Mucosa of stomach (tissue), 1 donor: ENCODE measurements around the gene ULK1.
"Not testable (repeated sequence)": the region's sequence is repeated elsewhere in the genome, so short reads cannot be mapped to it uniquely, and the experiment has no call there.

Source experiments
- H3K27me3 ChIP-seq: one replicate; pipeline ENCODE4 v1.7.0; 2013; ENCODE audit warnings: mild to moderate bottlenecking, low read length; ENCODE audit not compliant: control insufficient read depth, insufficient read depth
- H3K36me3 ChIP-seq: one replicate; pipeline ENCODE4 v1.7.0; 2013; ENCODE audit warnings: low read length; ENCODE audit not compliant: control insufficient read depth, insufficient read depth
- H3K4me1 ChIP-seq: one replicate; pipeline ENCODE4 v1.7.0; 2013; ENCODE audit warnings: mild to moderate bottlenecking, low read length; ENCODE audit not compliant: control insufficient read depth, insufficient read depth
- H3K4me3 ChIP-seq: one replicate; pipeline ENCODE4 v1.7.0; 2013; ENCODE audit warnings: low read length
- H3K9ac ChIP-seq: one replicate; pipeline ENCODE4 v1.7.0; 2013; ENCODE audit warnings: mild to moderate bottlenecking, low read length, moderate library complexity
- H3K9me3 ChIP-seq: one replicate; pipeline ENCODE4 v1.7.0; 2013; ENCODE audit warnings: mild to moderate bottlenecking, low read length, moderate library complexity; ENCODE audit not compliant: control insufficient read depth
- donor health status: Pancreatic carcinoma.

ULK1 gene

GRCh38 chr12:131864469-131864868 is 30.0 kb upstream of the ULK1 start:
- Histone ChIP-seq H3K36me3 (no peaks in the 10 kb centered on the region), H3K27me3 (peaks cover 5% of the 10 kb centered on the region), H3K9me3 (no peaks in the 10 kb centered on the region), H3K4me3 (no peak overlapping the region), H3K9ac (no peak overlapping the region), H3K4me1 (peaks cover 14% of the 10 kb centered on the region)

- Histone ChIP-seq H3K36me3 (no peaks in the 10 kb centered on the region), H3K9me3 (no peaks in the 10 kb centered on the region), H3K4me1 (peaks cover 12% of the 10 kb centered on the region), H3K27me3 (peaks cover 5% of the 10 kb centered on the region), H3K9ac (no peak overlapping the region), H3K4me3 (no peak overlapping the region)
Measured at GRCh38 chr12:131865180-131865875, 29.1 kb upstream of the ULK1 start.

DNA sequence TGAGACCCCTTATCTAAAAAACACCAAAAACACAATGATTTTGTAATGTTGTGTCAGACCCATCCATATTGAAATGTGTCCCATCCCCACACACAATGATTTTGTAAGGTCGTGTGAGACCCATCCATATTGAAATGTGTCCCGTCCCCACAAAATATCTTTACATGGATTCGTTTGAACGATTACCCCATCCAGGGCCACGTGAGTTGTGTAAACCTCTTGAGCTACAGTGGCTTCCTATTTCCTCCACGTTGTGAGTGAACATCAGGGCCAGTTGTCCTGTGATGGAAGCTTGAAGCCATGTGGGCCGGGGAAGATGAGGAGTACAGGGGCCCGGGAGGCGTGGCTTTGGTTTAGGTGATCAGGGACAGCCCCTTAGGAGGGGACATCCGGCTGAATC is 27.0 kb upstream of the ULK1 start:
- H3K4me1 ChIP-seq = no peaks in the 10 kb centered on the region
- H3K36me3 ChIP-seq = no peaks in the 10 kb centered on the region
- H3K9me3 ChIP-seq = no peaks in the 10 kb centered on the region
- H3K4me3 ChIP-seq = no peak overlapping the region
- H3K27me3 ChIP-seq = no peaks in the 10 kb centered on the region
- no peak overlapping the region for H3K9ac ChIP-seq

GRCh38 chr12:131867891-131868675 is 26.3 kb upstream of the ULK1 start:
- Histone ChIP-seq H3K9me3 (no peaks in the 10 kb centered on the region), H3K4me1 (no peaks in the 10 kb centered on the region), H3K9ac (no peak overlapping the region), H3K4me3 (no peak overlapping the region), H3K36me3 (no peaks in the 10 kb centered on the region), H3K27me3 (no peaks in the 10 kb centered on the region)

- no peaks in the 10 kb centered on the region for H3K36me3 ChIP-seq
- no peak overlapping the region for H3K4me3 ChIP-seq
- H3K9me3 ChIP-seq = no peaks in the 10 kb centered on the region
- H3K9ac ChIP-seq = no peak overlapping the region
- H3K4me1 ChIP-seq = no peaks in the 10 kb centered on the region
- H3K27me3 ChIP-seq = no peaks in the 10 kb centered on the region
Measured at GRCh38 chr12:131869871-131870418, 24.5 kb upstream of the ULK1 start.

DNA sequence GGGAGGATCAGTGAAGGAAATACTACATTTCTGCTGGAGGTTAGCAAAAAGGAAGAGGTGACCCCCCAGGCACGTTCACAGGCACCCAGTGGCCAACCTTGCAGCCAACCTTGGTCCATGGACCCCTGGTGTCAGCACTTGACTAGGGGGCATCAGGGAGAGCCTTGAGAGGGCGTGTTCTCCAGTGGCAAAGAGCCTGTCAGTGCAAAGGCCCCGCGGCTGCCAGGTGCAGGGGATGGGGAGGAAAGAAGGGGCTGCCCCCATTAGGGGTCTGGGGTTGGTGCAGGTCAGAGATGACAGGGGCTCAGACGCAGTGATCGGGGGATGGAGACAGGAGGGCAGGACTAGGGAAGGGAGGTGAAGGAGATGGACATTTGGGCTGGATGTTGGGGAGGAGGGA is 22.7 kb upstream of the ULK1 start:
- H3K27me3 ChIP-seq = no peaks in the 10 kb centered on the region
- H3K4me3 ChIP-seq = no peak overlapping the region
- H3K36me3 ChIP-seq = no peaks in the 10 kb centered on the region
- no peaks in the 10 kb centered on the region for H3K4me1 ChIP-seq
- no peaks in the 10 kb centered on the region for H3K9me3 ChIP-seq
- H3K9ac ChIP-seq = no peak overlapping the region

GRCh38 chr12:131872154-131873051 is 22.0 kb upstream of the ULK1 start:
- Histone ChIP-seq H3K4me3 (no peak overlapping the region), H3K9me3 (no peaks in the 10 kb centered on the region), H3K4me1 (no peaks in the 10 kb centered on the region), H3K9ac (no peak overlapping the region), H3K27me3 (no peaks in the 10 kb centered on the region), H3K36me3 (no peaks in the 10 kb centered on the region)

DNA sequence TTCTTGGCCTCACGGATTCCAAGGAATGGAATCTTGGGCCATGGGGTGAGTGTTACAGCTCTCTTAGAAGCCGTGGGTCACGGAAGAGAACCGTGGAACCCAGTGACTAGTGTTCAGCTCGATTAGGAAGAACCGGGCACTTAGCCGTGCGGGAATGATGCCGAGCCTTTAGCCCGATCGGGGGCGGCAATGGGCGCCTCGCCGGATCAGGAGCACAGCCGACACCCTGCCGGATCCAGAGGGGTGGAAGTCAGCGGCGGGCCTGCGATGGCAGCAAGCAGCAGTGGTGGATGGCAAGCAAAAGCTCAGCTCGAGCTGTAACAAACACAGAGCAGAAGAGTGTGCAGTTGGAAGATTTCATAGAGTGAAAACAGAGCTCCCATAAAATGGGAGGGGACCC is 21.1 kb upstream of the ULK1 start:
- no peaks in the 10 kb centered on the region for H3K9me3 ChIP-seq
- no peaks in the 10 kb centered on the region for H3K4me1 ChIP-seq
- H3K36me3 ChIP-seq = no peaks in the 10 kb centered on the region

GRCh38 chr12:131874972-131875371 is 19.4 kb upstream of the ULK1 start:
- H3K4me1 ChIP-seq, H3K4me3 ChIP-seq, H3K9me3 ChIP-seq, H3K9ac ChIP-seq, H3K36me3 ChIP-seq, H3K27me3 ChIP-seq: not testable (repeated sequence)

More for the DNA sequence above, 21.1 kb upstream of the ULK1 start:
- Histone ChIP-seq H3K9ac (no peak overlapping the region), H3K27me3 (no peaks in the 10 kb centered on the region), H3K4me3 (no peak overlapping the region)

DNA sequence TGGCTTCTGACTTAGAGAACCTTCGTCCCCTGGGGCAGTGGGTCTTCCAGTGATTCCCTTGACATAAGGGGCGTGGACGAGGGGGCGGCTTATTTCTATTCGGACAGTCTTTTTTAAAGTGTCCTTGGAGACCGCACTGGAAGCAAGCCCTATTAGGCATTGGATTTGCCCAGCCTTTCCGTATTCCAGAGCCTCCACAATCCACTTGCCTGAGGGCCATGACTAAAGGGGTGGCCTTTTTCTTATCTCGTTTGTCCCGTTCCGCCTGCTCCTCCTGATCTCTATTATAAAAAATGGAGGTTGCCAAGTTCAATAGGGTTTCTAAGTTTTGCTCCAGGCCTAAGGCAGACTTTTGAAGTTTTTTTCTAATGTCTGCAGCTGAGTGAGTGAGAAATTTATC is 17.2 kb upstream of the ULK1 start:
- H3K9me3 ChIP-seq, H3K9ac ChIP-seq, H3K4me1 ChIP-seq, H3K36me3 ChIP-seq, H3K27me3 ChIP-seq, H3K4me3 ChIP-seq: not testable (repeated sequence)

GRCh38 chr12:131878436-131878835 is 16.0 kb upstream of the ULK1 start:
- not testable (repeated sequence) for H3K4me3 ChIP-seq, H3K36me3 ChIP-seq, H3K4me1 ChIP-seq, H3K9ac ChIP-seq, H3K27me3 ChIP-seq, H3K9me3 ChIP-seq
